Measurements from ENCODE around the gene CALR3.

DNA sequence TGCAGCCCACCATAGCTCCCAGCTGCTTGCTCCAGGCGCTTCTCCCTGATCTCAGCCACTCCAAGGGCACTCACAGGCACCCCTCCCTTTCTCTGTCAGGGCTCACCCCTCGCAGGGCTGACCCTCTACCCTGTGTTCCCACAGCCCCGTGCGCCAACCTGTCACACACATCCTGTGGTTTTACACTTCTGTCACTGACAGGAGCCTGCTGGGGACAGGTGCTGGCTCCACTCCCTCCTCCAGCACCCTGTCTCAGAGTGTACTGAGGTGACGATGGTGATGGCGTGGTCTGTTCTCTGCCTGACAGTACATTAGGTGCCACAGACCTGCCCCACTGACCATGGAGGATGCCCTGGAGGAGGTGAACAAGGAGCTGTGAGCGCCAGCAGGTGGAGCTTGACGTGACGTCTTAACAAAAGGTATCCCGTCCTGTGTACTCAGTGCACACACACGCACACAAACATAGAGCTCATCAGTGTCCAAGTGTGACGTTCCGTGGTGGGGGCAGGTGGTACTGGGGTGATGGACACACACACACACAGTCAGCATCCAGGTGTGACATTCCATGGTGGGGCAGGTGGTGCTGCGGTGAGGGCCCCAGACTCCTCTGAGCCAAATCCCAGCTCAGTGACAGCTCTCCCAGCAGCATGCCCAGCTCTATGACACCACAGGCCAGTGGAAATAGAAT is 21.1 kb upstream of the CALR3 start:
- TF ChIP-seq, protein P1, sequence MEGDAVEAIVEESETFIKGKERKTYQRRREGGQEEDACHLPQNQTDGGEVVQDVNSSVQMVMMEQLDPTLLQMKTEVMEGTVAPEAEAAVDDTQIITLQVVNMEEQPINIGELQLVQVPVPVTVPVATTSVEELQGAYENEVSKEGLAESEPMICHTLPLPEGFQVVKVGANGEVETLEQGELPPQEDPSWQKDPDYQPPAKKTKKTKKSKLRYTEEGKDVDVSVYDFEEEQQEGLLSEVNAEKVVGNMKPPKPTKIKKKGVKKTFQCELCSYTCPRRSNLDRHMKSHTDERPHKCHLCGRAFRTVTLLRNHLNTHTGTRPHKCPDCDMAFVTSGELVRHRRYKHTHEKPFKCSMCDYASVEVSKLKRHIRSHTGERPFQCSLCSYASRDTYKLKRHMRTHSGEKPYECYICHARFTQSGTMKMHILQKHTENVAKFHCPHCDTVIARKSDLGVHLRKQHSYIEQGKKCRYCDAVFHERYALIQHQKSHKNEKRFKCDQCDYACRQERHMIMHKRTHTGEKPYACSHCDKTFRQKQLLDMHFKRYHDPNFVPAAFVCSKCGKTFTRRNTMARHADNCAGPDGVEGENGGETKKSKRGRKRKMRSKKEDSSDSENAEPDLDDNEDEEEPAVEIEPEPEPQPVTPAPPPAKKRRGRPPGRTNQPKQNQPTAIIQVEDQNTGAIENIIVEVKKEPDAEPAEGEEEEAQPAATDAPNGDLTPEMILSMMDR (IDR thresholded peaks at IDR 0.05), result no peak
- no peak for TF ChIP-seq POLR2AphosphoS5 (IDR thresholded peaks at IDR 0.05)
